ENCODE measurements around the gene USP17L21.
"Not testable (repeated sequence)": the region's sequence is repeated elsewhere in the genome, so short reads cannot be mapped to it uniquely, and the experiment has no call there.

Gene USP17L21

DNA sequence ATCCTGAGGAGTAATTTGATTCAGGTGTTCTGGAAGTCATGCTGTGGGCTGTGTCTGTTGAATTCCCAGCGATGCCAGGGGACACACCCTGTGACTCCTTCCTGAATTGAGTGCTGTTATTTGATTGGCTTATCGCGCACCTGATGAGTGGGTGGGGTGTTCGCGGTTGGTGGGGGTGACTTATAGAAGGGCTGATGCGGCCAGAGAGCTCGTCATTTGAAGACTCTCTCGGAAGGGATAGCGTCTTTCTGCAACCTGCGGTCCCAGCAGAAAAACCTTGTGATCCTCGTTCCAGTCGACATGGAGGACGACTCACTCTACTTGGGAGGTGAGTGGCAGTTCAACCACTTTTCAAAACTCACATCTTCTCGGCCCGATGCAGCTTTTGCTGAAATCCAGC, 4.8 kb upstream of the USP17L21 start, which contains the start of gene USP17L20:
Gene USP17L20 (plus strand): TSS at position 301 of the 400 bp plus-strand sequence. CDS start 0 bp downstream, at position 301.
- H3K27ac ChIP-seq (ENCODE audit: low read length); H3K27me3 ChIP-seq (ENCODE audit: control insufficient read depth in 1 of 2, insufficient read depth in 2 of 2, low read length in 2 of 2); H3K4me3 ChIP-seq (ENCODE audit: low read length in 2 of 2); H3K36me3 ChIP-seq (ENCODE audit: control insufficient read depth in 2 of 2, insufficient read depth in 2 of 2, low read length in 2 of 2); H3K4me1 ChIP-seq (ENCODE audit: control insufficient read depth, insufficient read depth, low read length); H3K9ac ChIP-seq (ENCODE audit: low read length in 2 of 2); H3K9me3 ChIP-seq (ENCODE audit: control insufficient read depth in 2 of 2, low read length in 2 of 2): not testable (repeated sequence)

DNA sequence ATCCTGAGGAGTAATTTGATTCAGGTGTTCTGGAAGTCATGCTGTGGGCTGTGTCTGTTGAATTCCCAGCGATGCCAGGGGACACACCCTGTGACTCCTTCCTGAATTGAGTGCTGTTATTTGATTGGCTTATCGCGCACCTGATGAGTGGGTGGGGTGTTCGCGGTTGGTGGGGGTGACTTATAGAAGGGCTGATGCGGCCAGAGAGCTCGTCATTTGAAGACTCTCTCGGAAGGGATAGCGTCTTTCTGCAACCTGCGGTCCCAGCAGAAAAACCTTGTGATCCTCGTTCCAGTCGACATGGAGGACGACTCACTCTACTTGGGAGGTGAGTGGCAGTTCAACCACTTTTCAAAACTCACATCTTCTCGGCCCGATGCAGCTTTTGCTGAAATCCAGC, 4.6 kb downstream of the USP17L21 start, which contains the start of gene USP17L22:
Gene USP17L22 (plus strand): TSS at position 301 of the 400 bp plus-strand sequence. CDS start 0 bp downstream, at position 301.
- H3K9me3 ChIP-seq (ENCODE audit: control insufficient read depth in 2 of 2, low read length in 2 of 2); H3K27me3 ChIP-seq (ENCODE audit: control insufficient read depth in 1 of 2, insufficient read depth in 2 of 2, low read length in 2 of 2); H3K4me3 ChIP-seq (ENCODE audit: low read length in 2 of 2); H3K4me1 ChIP-seq (ENCODE audit: control insufficient read depth, insufficient read depth, low read length); H3K36me3 ChIP-seq (ENCODE audit: control insufficient read depth in 2 of 2, insufficient read depth in 2 of 2, low read length in 2 of 2); H3K27ac ChIP-seq (ENCODE audit: low read length); H3K9ac ChIP-seq (ENCODE audit: low read length in 2 of 2): not testable (repeated sequence)

DNA sequence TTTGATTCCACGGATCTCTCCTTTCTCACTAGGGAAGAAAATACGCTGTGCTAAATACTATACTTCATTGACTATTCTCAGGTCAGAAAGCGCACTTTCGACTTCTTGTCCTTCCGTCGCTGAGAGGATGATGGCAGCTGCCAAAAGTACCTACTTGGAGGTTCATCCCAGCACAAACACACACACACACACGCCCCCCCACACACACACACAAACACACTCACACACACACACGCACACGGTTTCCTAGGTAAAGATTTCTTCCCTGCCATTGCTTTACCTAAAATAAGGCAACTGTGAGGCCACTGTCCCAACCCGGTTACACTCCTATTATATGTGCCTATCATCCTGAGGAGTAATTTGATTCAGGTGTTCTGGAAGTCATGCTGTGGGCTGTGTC, 9.0 kb downstream of the USP17L21 start:
- H3K4me3 ChIP-seq (ENCODE audit: low read length in 2 of 2); H3K9ac ChIP-seq (ENCODE audit: low read length in 2 of 2); H3K4me1 ChIP-seq (ENCODE audit: control insufficient read depth, insufficient read depth, low read length); H3K27ac ChIP-seq (ENCODE audit: low read length); H3K27me3 ChIP-seq (ENCODE audit: control insufficient read depth in 1 of 2, insufficient read depth in 2 of 2, low read length in 2 of 2); H3K9me3 ChIP-seq (ENCODE audit: control insufficient read depth in 2 of 2, low read length in 2 of 2); H3K36me3 ChIP-seq (ENCODE audit: control insufficient read depth in 2 of 2, insufficient read depth in 2 of 2, low read length in 2 of 2): not testable (repeated sequence)
